K562 (cell line): Measurements from ENCODE around the gene MSH3. TPM values are rescaled to one million over a fixed set of nuclear protein-coding genes. Genes with fewer than 3 reads are reported as not detected.

Experiments
- ATAC-seq: fragments of 200-7000 bp; cut with Tn5 transposase; 3 replicates; pipeline ENCODE4 v1.9.1; 2020; ENCODE audit warnings: moderate library complexity
- BruUV-seq: library from RNA; stranded (reverse); fragments of 400-500 nt; replicated peaks from 2 replicates; lab custom pipeline; 2021; lab: Mats Ljungman, UMichigan
- CTCF ChIA-PET: fragments of 300-600 bp; formaldehyde crosslinking; extraction: SDS; loops from one replicate; lab custom pipeline; 2021; ENCODE audit warnings: low intra/inter-chr PET ratio; lab: Yijun Ruan, JAX
- POLR2A ChIA-PET: fragments of 300-600, 350-650 bp; sonication (Branson Sonifier 250); formaldehyde crosslinking; extraction: SDS; loops from one replicate; lab custom pipeline; 2021; ENCODE audit warnings: antibody characterized with exemption, inconsistent platforms; lab: Yijun Ruan, JAX
- DNase-seq, 4 experiments: peaks; one replicate each; pipeline versions ENCODE4 v3.0.0 to v3.0.0-alpha.2; 2011 to 2018; ENCODE audit warnings: low spot score in 3 of 4, mixed read lengths in 3 of 4; ENCODE audit errors: extremely low read depth in 1 of 4
- FAIRE-seq: peaks from 2 replicates; lab custom pipeline; 2011; peaks lifted over from hg19 to GRCh38; lab: Jason Lieb, UNC
- H2AFZ ChIP-seq: 2 replicates; pipeline ENCODE4 v1.6.0; 2011; ENCODE audit warnings: low read depth, low read length, control low read depth, inconsistent platforms
- H3K27ac ChIP-seq: fragments of 200-600 bp; 3 replicates; pipeline ENCODE4 v1.8.0; 2011; ENCODE audit warnings: low read depth, mild to moderate bottlenecking, control low read depth, inconsistent platforms, low read length, moderate library complexity, mixed read lengths; ENCODE audit errors: extremely low read depth
- H3K27me3 ChIP-seq, 2 experiments: fragments of 300-600 bp in 1 of 2; 2 replicates in 1 of 2; 3 replicates in 1 of 2; pipeline versions ENCODE4 v1.6.0 to v1.8.0; 2011; ENCODE audit warnings: inconsistent platforms in 2 of 2, low read length in 2 of 2, mild to moderate bottlenecking in 1 of 2, mixed read lengths in 1 of 2, moderate library complexity in 1 of 2; ENCODE audit not compliant: control insufficient read depth in 2 of 2, insufficient read depth in 2 of 2
- H3K36me3 ChIP-seq: fragments of 300-600 bp; 3 replicates; pipeline ENCODE4 v1.8.0; 2011; ENCODE audit warnings: mild to moderate bottlenecking, low read length, inconsistent platforms; ENCODE audit not compliant: control insufficient read depth, insufficient read depth
- H3K4me1 ChIP-seq, 2 experiments: fragments of 200-600 bp in 1 of 2; replicated peaks in 1 of 2; 2 replicates in 1 of 2; 3 replicates in 1 of 2; pipeline versions ENCODE4 v1.5.1 to v1.8.0; 2011; ENCODE audit warnings: inconsistent platforms in 2 of 2, low read length in 2 of 2, mild to moderate bottlenecking in 1 of 2, mixed read lengths in 1 of 2, moderate library complexity in 1 of 2; ENCODE audit not compliant: control insufficient read depth in 2 of 2, insufficient read depth in 2 of 2
- H3K4me2 ChIP-seq: 2 replicates; pipeline ENCODE4 v1.6.1; 2011; ENCODE audit warnings: low read length, control low read depth, inconsistent platforms, mixed read lengths; ENCODE audit not compliant: insufficient read depth
- H3K4me3 ChIP-seq: fragments of 200-600 bp; sonication (generic), shearing (Covaris generic); 2 replicates; pipeline ENCODE4 v1.5.1; 2016; ENCODE audit warnings: control low read depth, inconsistent platforms
- H3K79me2 ChIP-seq: fragments of 200-600 bp; 3 replicates; pipeline ENCODE4 v1.8.0; 2011; ENCODE audit warnings: low read length, inconsistent platforms; ENCODE audit not compliant: control insufficient read depth, insufficient read depth
- H3K9ac ChIP-seq, 2 experiments: 2 replicates each; pipeline versions ENCODE4 v1.6.0 to v1.6.1; 2011; ENCODE audit warnings: low read depth in 2 of 2, low read length in 2 of 2, control low read depth in 1 of 2, inconsistent platforms in 1 of 2, mild to moderate bottlenecking in 1 of 2, mixed read lengths in 1 of 2; ENCODE audit not compliant: insufficient read depth in 1 of 2
- H3K9me1 ChIP-seq: one replicate; pipeline ENCODE4 v1.6.0; 2011; ENCODE audit warnings: inconsistent platforms, mild to moderate bottlenecking, low read length, moderate library complexity; ENCODE audit not compliant: control insufficient read depth, insufficient read depth
- H3K9me3 ChIP-seq: replicated peaks from 2 replicates; pipeline ENCODE4 v1.5.1; 2011; ENCODE audit warnings: low read depth, low read length, inconsistent platforms; ENCODE audit not compliant: control insufficient read depth, insufficient read depth
- H4K20me1 ChIP-seq: replicated peaks from 2 replicates; pipeline ENCODE4 v1.6.1; 2011; ENCODE audit warnings: low read length, inconsistent platforms, mixed read lengths; ENCODE audit not compliant: control insufficient read depth, insufficient read depth
- GATA2 ChIP-seq: sonication (generic); formaldehyde crosslinking; IDR thresholded peaks from 2 replicates; pipeline ENCODE4 v1.4.0; 2020; ENCODE audit warnings: mild to moderate bottlenecking, missing genetic modification reagents
- KLF10 ChIP-seq: fragments of 250-450 bp; sonication (Bioruptor Pico); IDR thresholded peaks from 2 replicates; pipeline ENCODE4 v1.6.1; 2021; ENCODE audit warnings: matching md5 sums
- PHB2 ChIP-seq: fragments of 450-650 bp; IDR thresholded peaks from 2 replicates; pipeline ENCODE4 v1.6.1; 2017; ENCODE audit warnings: low read depth
- RBM15 ChIP-seq: fragments of 200-400 bp; formaldehyde crosslinking; IDR thresholded peaks from 2 replicates; pipeline ENCODE4 v1.6.1; 2018; ENCODE audit warnings: mild to moderate bottlenecking, low read length, moderate library complexity; ENCODE audit not compliant: insufficient read depth
- RUNX1 ChIP-seq: sonication (generic); IDR thresholded peaks from 2 replicates; pipeline ENCODE4 v1.6.1; 2016; ENCODE audit warnings: antibody characterized with exemption, low read depth
- ZNF75A ChIP-seq: fragments of 450-650 bp; formaldehyde crosslinking; IDR thresholded peaks from 2 replicates; pipeline ENCODE4 v1.4.0; 2020; ENCODE audit warnings: mild to moderate bottlenecking
- in situ Hi-C: fragments of 300-500 bp; cut with MboI; formaldehyde crosslinking; loops from 4 replicates; pipeline ENCODE4 v1.15.0; 2018; ENCODE audit warnings: inconsistent platforms, mixed read lengths
- intact Hi-C: fragments of 100-400 bp; cut with micrococcal nuclease; formaldehyde crosslinking; loops from 2 replicates; pipeline ENCODE4 v1.14.2; 2022
- polyA plus RNA-seq, 8 experiments: library from polyadenylated mRNA; depleted of rRNA in 4 of 8; stranded (reverse) in 5 of 8; unstranded in 3 of 8; fragments of >200 nt; fragmentation: Nextera tagmentation in 2 of 8; fragmentation: Illumina TruSeq in 1 of 8; extraction: Ambion mirVana in 2 of 8; extraction: Trizol in 1 of 8; gene quantifications; 2 replicates each; pipeline versions ENCODE4 v1.2.1 to v1.2.3, GENCODE V29; 2011 to 2014; ENCODE audit warnings: inconsistent platforms in 1 of 8, missing spikeins in 1 of 8
- total RNA-seq, 7 experiments: library from RNA; depleted of rRNA in 6 of 7; stranded (reverse); fragments of >200 nt in 6 of 7; fragmentation: Illumina TruSeq in 2 of 7; extraction: Trizol in 2 of 7; gene quantifications; 2 replicates each; pipeline versions ENCODE4 v1.2.1 to v1.2.3, GENCODE V29; 2011 to 2021; ENCODE audit warnings: low replicate concordance in 1 of 7
- TF ChIP-seq, protein P1 (sequence below): sonication (generic); formaldehyde crosslinking; IDR thresholded peaks from 2 replicates; pipeline ENCODE4 v1.8.0; 2022; ENCODE audit warnings: missing genetic modification reagents, mild to moderate bottlenecking, borderline replicate concordance
- TF ChIP-seq, protein P2 (sequence below): fragments of 250-450 bp; sonication (Bioruptor Pico); IDR thresholded peaks from 2 replicates; pipeline ENCODE4 v1.4.0; 2020; ENCODE audit warnings: borderline replicate concordance
- TF ChIP-seq, protein P3 (sequence below): fragments of 450-650 bp; IDR thresholded peaks from 2 replicates; pipeline ENCODE4 v1.6.1; 2017; ENCODE audit warnings: antibody characterized with exemption
- TF ChIP-seq, protein P4 (sequence below): fragments of 450-650 bp; IDR thresholded peaks from 2 replicates; pipeline ENCODE4 v1.6.1; 2016; ENCODE audit warnings: antibody characterized with exemption
- TF ChIP-seq, protein P5 (sequence below): fragments of 450-650 bp; IDR thresholded peaks from 2 replicates; pipeline ENCODE4 v1.7.1; 2018; ENCODE audit warnings: mild to moderate bottlenecking, low read depth; ENCODE audit not compliant: partially characterized antibody

Gene MSH3
- total and polyA plus RNA-seq, 9 of the 15 experiments (the other 6 are each of a cell fraction or from before 2014, with no cell fraction given): 3.9 to 17.2 (median 13.2) TPM

DNA sequence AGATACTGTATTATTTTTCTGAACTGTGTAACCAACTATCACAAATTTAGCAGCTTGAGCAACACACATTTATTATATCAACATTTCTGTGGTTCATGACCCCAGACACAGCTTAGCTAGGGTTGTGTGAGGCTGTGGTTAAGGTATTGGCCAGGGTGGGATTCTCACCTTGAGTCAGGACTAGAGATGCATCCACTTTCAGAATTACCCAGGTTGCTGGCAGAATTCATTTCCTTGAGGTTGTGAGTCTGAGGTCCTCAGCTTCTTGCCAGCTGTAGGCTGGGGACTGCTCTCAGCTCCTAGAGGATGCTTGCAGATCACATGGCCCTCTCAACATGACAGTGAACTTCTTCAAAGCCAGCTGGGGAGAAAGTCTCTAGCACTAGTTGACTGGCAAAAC lies 183.2 kb downstream of the MSH3 start:
- BruUV-seq: no TSS peak
- FAIRE-seq (no peak), DNase-seq (no peak), ATAC-seq (no peak)
- in situ Hi-C loops (no loop called here), intact Hi-C loops (no loop called here)
- no peak overlapping the region for H3K4me2 ChIP-seq
- peaks cover 5% of the 10 kb centered on the region; the same call in 1 of the 2 replicates for H4K20me1 ChIP-seq
- H3K79me2 ChIP-seq: no peaks in the 10 kb centered on the region
- H3K9me3 ChIP-seq: no peaks in the 10 kb centered on the region
- H3K4me3 ChIP-seq: no peak overlapping the region
- ChIA-PET POLR2A (interaction anchor here (1.2 kb wide), 1 partner anchor 16 kb away, joined by 3 read pairs; no protein-coding TSS in a partner anchor), CTCF (no interaction called here)
- no peaks in the 10 kb centered on the region for H3K4me1 ChIP-seq
- H3K9ac ChIP-seq: no peak overlapping the region
- no peaks in the 10 kb centered on the region for H3K27me3 ChIP-seq
- H3K27ac ChIP-seq: no peak overlapping the region
- no peaks in the 10 kb centered on the region for H3K9me1 ChIP-seq
- H3K36me3 ChIP-seq: no peaks in the 10 kb centered on the region
- H2AFZ ChIP-seq: no peak overlapping the region
- TF ChIP-seq PHB2: no peak
- TF ChIP-seq, protein P1, sequence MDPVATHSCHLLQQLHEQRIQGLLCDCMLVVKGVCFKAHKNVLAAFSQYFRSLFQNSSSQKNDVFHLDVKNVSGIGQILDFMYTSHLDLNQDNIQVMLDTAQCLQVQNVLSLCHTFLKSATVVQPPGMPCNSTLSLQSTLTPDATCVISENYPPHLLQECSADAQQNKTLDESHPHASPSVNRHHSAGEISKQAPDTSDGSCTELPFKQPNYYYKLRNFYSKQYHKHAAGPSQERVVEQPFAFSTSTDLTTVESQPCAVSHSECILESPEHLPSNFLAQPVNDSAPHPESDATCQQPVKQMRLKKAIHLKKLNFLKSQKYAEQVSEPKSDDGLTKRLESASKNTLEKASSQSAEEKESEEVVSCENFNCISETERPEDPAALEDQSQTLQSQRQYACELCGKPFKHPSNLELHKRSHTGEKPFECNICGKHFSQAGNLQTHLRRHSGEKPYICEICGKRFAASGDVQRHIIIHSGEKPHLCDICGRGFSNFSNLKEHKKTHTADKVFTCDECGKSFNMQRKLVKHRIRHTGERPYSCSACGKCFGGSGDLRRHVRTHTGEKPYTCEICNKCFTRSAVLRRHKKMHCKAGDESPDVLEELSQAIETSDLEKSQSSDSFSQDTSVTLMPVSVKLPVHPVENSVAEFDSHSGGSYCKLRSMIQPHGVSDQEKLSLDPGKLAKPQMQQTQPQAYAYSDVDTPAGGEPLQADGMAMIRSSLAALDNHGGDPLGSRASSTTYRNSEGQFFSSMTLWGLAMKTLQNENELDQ (CRISPR knock-in tag): no peak
- TF ChIP-seq RBM15: no peak
- TF ChIP-seq, protein P2, sequence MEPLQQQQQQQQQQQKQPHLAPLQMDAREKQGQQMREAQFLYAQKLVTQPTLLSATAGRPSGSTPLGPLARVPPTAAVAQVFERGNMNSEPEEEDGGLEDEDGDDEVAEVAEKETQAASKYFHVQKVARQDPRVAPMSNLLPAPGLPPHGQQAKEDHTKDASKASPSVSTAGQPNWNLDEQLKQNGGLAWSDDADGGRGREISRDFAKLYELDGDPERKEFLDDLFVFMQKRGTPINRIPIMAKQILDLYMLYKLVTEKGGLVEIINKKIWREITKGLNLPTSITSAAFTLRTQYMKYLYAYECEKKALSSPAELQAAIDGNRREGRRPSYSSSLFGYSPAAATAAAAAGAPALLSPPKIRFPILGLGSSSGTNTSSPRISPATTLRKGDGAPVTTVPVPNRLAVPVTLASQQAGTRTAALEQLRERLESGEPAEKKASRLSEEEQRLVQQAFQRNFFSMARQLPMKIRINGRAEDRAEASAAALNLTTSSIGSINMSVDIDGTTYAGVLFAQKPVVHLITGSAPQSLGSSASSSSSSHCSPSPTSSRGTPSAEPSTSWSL (CRISPR knock-in tag): no peak
- TF ChIP-seq GATA2 (CRISPR knock-in tag): no peak
- TF ChIP-seq, protein P3, sequence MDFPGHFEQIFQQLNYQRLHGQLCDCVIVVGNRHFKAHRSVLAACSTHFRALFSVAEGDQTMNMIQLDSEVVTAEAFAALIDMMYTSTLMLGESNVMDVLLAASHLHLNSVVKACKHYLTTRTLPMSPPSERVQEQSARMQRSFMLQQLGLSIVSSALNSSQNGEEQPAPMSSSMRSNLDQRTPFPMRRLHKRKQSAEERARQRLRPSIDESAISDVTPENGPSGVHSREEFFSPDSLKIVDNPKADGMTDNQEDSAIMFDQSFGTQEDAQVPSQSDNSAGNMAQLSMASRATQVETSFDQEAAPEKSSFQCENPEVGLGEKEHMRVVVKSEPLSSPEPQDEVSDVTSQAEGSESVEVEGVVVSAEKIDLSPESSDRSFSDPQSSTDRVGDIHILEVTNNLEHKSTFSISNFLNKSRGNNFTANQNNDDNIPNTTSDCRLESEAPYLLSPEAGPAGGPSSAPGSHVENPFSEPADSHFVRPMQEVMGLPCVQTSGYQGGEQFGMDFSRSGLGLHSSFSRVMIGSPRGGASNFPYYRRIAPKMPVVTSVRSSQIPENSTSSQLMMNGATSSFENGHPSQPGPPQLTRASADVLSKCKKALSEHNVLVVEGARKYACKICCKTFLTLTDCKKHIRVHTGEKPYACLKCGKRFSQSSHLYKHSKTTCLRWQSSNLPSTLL: no peak
- TF ChIP-seq, protein P4, sequence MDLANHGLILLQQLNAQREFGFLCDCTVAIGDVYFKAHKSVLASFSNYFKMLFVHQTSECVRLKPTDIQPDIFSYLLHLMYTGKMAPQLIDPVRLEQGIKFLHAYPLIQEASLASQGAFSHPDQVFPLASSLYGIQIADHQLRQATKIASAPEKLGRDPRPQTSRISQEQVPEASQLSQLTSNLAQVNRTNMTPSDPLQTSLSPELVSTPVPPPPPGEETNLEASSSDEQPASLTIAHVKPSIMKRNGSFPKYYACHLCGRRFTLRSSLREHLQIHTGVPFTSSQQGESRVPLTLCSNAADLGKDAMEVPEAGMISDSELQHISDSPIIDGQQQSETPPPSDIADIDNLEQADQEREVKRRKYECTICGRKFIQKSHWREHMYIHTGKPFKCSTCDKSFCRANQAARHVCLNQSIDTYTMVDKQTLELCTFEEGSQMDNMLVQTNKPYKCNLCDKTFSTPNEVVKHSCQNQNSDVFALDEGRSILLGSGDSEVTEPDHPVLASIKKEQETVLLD: no peak
- TF ChIP-seq KLF10 (CRISPR knock-in tag): no peak
- TF ChIP-seq RUNX1: no peak
- no peak for TF ChIP-seq ZNF75A (CRISPR knock-in tag)
- TF ChIP-seq, protein P5, sequence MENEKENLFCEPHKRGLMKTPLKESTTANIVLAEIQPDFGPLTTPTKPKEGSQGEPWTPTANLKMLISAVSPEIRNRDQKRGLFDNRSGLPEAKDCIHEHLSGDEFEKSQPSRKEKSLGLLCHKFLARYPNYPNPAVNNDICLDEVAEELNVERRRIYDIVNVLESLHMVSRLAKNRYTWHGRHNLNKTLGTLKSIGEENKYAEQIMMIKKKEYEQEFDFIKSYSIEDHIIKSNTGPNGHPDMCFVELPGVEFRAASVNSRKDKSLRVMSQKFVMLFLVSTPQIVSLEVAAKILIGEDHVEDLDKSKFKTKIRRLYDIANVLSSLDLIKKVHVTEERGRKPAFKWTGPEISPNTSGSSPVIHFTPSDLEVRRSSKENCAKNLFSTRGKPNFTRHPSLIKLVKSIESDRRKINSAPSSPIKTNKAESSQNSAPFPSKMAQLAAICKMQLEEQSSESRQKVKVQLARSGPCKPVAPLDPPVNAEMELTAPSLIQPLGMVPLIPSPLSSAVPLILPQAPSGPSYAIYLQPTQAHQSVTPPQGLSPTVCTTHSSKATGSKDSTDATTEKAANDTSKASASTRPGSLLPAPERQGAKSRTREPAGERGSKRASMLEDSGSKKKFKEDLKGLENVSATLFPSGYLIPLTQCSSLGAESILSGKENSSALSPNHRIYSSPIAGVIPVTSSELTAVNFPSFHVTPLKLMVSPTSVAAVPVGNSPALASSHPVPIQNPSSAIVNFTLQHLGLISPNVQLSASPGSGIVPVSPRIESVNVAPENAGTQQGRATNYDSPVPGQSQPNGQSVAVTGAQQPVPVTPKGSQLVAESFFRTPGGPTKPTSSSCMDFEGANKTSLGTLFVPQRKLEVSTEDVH: no peak
